ENCODE measurements around the gene AAGAB.
"Not testable (repeated sequence)": the region's sequence is repeated elsewhere in the genome, so short reads cannot be mapped to it uniquely, and the experiment has no call there.

Gene AAGAB

GRCh38 chr15:67254238-67255175 is at the start of gene AAGAB, which contains the start of gene IQCH:
Gene AAGAB, minus strand, starts transcription at chr15:67254661. Its CDS starts 30 bp downstream, at chr15:67254631.
Gene IQCH, plus strand, starts transcription at chr15:67254786. Its CDS starts 111 bp downstream, at chr15:67254897.
- DNase-seq, result peak; percentile 77 to 88

GRCh38 chr15:67303490-67304363 is 49.3 kb upstream of the AAGAB start:
- DNase-seq, result peak in 1 of 2 experiments; percentile 10

- no peak for DNase-seq
Measured at GRCh38 chr15:67300266-67301025, 46.0 kb upstream of the AAGAB start.

GRCh38 chr15:67296684-67297083 is 42.2 kb upstream of the AAGAB start:
- no peak for DNase-seq

- DNase-seq, result no peak
Measured at GRCh38 chr15:67296188-67296587, 41.7 kb upstream of the AAGAB start.

GRCh38 chr15:67290319-67290718 is 35.9 kb upstream of the AAGAB start:
- DNase-seq, result no peak

- DNase-seq, result not testable (repeated sequence)
Measured at GRCh38 chr15:67286400-67286799, 31.9 kb upstream of the AAGAB start.

GRCh38 chr15:67285625-67286024 is 31.2 kb upstream of the AAGAB start:
- not testable (repeated sequence) for DNase-seq

GRCh38 chr15:67281714-67282113 is 27.3 kb upstream of the AAGAB start:
- DNase-seq, result no peak

GRCh38 chr15:67280217-67280616 is 25.8 kb upstream of the AAGAB start:
- no peak for DNase-seq

- DNase-seq, result no peak
Measured at GRCh38 chr15:67276666-67277065, 22.2 kb upstream of the AAGAB start.

GRCh38 chr15:67274236-67274635 is 19.8 kb upstream of the AAGAB start:
- no peak for DNase-seq

GRCh38 chr15:67267951-67268941 is 13.8 kb upstream of the AAGAB start:
- DNase-seq, result no peak

- no peak for DNase-seq
Measured at GRCh38 chr15:67267440-67267839, 13.0 kb upstream of the AAGAB start.

GRCh38 chr15:67266870-67267269 is 12.4 kb upstream of the AAGAB start:
- no peak for DNase-seq

GRCh38 chr15:67259806-67260205 is 5.3 kb upstream of the AAGAB start:
- no peak for DNase-seq

- DNase-seq, result no peak
Measured at GRCh38 chr15:67259379-67259778, 4.9 kb upstream of the AAGAB start.

GRCh38 chr15:67258412-67258811 is 4.0 kb upstream of the AAGAB start:
- not testable (repeated sequence) for DNase-seq

- no peak for DNase-seq
Measured at GRCh38 chr15:67256051-67256450, 1.6 kb upstream of the AAGAB start.

GRCh38 chr15:67253549-67254237 is 768 bp downstream of the AAGAB start:
- DNase-seq, result no peak

- DNase-seq, result no peak
Measured at GRCh38 chr15:67253101-67253500, 1.4 kb downstream of the AAGAB start.
